ENCODE measurements around the gene P2RY11. TPM values are rescaled to one million over a fixed set of nuclear protein-coding genes. Genes with fewer than 3 reads are reported as not detected.

Gene P2RY11
- total and polyA plus RNA-seq, 4 donors, result 0.68 to 5.3 (median 3.7) TPM

DNA sequence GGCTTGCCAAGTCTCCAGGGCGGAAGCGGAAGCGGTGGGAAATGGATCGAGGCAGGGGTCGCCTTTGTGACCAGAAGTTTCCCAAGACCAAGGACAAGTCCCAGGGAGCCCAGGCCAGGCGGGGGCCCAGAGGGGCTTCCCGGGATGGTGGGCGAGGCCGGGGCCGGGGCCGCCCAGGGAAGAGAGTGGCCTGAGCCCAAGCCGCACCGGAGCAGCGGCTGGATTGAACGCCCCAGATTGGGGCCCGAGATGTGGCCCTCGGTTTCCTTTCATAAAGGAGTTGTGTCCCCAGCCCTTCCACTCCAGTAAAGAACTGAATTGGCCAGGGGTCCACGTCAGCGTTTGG is 548 bp upstream of the P2RY11 start:
- Histone ChIP-seq H3K36me3 (ENCODE audit: control insufficient read depth in 4 of 4, insufficient read depth in 3 of 4, low read depth in 1 of 4, low read length in 3 of 4) (peaks cover 15 to 55% (median 28%) of the 10 kb centered on the region in 4 donors), H3K9ac (ENCODE audit: low read depth in 1 of 2, low read length in 2 of 2) (no peak overlapping the region), H3K27ac (ENCODE audit: low read depth in 1 of 2, low read length in 2 of 2) (no peak overlapping the region), H3K4me1 (ENCODE audit: control insufficient read depth in 4 of 4, insufficient read depth in 4 of 4, low read length in 3 of 4) (peaks cover 0 to 13% (median 9%) of the 10 kb centered on the region in 4 donors), H3K4me3 (ENCODE audit: low read depth in 1 of 3, low read length in 3 of 3) (no peak overlapping the region), H3K27me3 (ENCODE audit: control insufficient read depth in 4 of 4, insufficient read depth in 4 of 4, low read length in 3 of 4) (no peaks in the 10 kb centered on the region), H3K9me3 (ENCODE audit: control insufficient read depth in 4 of 4, low read length in 3 of 4) (no peaks in the 10 kb centered on the region)
- DNase-seq (ENCODE audit: low spot score), result no peak
- whole genome bisulfite sequencing, result 90% methylated on average over 19 of the region's 19 CpGs
- TF ChIP-seq HNF4G (IDR thresholded peaks at IDR 0.05), result no peak
- no peak for TF ChIP-seq NR2F2 (IDR thresholded peaks at IDR 0.05)
- TF ChIP-seq FOXA2 (IDR thresholded peaks at IDR 0.05), result no peak
- TF ChIP-seq, protein P1, sequence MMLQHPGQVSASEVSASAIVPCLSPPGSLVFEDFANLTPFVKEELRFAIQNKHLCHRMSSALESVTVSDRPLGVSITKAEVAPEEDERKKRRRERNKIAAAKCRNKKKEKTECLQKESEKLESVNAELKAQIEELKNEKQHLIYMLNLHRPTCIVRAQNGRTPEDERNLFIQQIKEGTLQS (IDR thresholded peaks at IDR 0.05), result no peak
- TF ChIP-seq, protein P2, sequence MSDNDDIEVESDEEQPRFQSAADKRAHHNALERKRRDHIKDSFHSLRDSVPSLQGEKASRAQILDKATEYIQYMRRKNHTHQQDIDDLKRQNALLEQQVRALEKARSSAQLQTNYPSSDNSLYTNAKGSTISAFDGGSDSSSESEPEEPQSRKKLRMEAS (IDR thresholded peaks at IDR 0.05), result no peak
- TF ChIP-seq TAF1 (conservative IDR thresholded peaks at IDR 0.05), result no peak
- TF ChIP-seq JUND (IDR thresholded peaks at IDR 0.05), result no peak
- TF ChIP-seq EGR1 (IDR thresholded peaks at IDR 0.05; ENCODE audit: low read depth in 2 of 2), result no peak
- TF ChIP-seq FOXA1 (IDR thresholded peaks at IDR 0.05), result no peak
- TF ChIP-seq, protein P3, sequence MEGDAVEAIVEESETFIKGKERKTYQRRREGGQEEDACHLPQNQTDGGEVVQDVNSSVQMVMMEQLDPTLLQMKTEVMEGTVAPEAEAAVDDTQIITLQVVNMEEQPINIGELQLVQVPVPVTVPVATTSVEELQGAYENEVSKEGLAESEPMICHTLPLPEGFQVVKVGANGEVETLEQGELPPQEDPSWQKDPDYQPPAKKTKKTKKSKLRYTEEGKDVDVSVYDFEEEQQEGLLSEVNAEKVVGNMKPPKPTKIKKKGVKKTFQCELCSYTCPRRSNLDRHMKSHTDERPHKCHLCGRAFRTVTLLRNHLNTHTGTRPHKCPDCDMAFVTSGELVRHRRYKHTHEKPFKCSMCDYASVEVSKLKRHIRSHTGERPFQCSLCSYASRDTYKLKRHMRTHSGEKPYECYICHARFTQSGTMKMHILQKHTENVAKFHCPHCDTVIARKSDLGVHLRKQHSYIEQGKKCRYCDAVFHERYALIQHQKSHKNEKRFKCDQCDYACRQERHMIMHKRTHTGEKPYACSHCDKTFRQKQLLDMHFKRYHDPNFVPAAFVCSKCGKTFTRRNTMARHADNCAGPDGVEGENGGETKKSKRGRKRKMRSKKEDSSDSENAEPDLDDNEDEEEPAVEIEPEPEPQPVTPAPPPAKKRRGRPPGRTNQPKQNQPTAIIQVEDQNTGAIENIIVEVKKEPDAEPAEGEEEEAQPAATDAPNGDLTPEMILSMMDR (IDR thresholded peaks at IDR 0.05; ENCODE audit: low read depth, low read length, missing input control), result no peak
- TF ChIP-seq RAD21 (IDR thresholded peaks at IDR 0.05), result no peak
- TF ChIP-seq, protein P4, sequence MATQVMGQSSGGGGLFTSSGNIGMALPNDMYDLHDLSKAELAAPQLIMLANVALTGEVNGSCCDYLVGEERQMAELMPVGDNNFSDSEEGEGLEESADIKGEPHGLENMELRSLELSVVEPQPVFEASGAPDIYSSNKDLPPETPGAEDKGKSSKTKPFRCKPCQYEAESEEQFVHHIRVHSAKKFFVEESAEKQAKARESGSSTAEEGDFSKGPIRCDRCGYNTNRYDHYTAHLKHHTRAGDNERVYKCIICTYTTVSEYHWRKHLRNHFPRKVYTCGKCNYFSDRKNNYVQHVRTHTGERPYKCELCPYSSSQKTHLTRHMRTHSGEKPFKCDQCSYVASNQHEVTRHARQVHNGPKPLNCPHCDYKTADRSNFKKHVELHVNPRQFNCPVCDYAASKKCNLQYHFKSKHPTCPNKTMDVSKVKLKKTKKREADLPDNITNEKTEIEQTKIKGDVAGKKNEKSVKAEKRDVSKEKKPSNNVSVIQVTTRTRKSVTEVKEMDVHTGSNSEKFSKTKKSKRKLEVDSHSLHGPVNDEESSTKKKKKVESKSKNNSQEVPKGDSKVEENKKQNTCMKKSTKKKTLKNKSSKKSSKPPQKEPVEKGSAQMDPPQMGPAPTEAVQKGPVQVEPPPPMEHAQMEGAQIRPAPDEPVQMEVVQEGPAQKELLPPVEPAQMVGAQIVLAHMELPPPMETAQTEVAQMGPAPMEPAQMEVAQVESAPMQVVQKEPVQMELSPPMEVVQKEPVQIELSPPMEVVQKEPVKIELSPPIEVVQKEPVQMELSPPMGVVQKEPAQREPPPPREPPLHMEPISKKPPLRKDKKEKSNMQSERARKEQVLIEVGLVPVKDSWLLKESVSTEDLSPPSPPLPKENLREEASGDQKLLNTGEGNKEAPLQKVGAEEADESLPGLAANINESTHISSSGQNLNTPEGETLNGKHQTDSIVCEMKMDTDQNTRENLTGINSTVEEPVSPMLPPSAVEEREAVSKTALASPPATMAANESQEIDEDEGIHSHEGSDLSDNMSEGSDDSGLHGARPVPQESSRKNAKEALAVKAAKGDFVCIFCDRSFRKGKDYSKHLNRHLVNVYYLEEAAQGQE (IDR thresholded peaks at IDR 0.05), result no peak
- TF ChIP-seq HNF4A (conservative IDR thresholded peaks at IDR 0.05), result no peak

DNA sequence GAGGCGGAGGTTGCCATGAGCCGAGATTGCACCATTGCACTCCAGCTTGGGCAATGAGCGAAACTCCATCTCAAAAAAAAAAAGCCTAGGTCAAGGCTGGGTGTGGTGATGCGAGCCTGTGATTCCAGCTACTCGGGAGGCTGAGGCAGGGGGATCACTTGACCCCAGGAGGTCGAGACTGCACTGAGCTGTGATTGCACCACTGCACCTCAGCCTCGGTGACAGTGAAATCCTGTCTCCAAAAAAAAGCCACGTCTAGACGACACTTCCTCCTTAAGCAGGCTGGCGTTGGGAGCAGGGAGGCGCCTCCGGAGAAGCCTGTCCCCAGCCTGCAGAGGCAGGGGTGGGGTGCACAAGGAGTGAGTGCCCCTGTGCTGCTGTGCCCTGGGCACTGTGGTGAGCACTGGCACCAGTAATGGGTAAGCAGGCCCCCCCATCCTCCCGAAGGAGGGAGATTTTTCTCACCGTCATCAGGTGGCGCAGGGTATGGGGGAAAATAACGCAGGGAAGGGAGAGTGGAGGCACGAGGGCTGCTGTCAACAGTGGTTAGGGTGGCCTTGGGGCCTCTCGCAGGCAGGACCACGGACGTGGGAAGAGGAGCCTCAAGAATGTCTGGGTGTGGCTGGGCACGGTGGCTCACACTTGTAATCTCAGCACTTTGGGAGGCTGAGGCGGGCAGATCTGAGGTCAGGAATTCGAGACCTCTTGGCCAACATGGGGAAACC is 706 bp downstream of the P2RY11 start:
- Histone ChIP-seq H3K9ac (ENCODE audit: low read depth in 1 of 2, low read length in 2 of 2) (no peak overlapping the region), H3K4me3 (ENCODE audit: low read depth in 1 of 3, low read length in 3 of 3) (no peak overlapping the region), H3K9me3 (ENCODE audit: control insufficient read depth in 4 of 4, low read length in 3 of 4) (no peaks in the 10 kb centered on the region), H3K27ac (ENCODE audit: low read depth in 1 of 2, low read length in 2 of 2) (peak overlapping the region in 1 of 2 donors; percentile 40), H3K36me3 (ENCODE audit: control insufficient read depth in 4 of 4, insufficient read depth in 3 of 4, low read depth in 1 of 4, low read length in 3 of 4) (peaks cover 17 to 67% (median 33%) of the 10 kb centered on the region in 4 donors), H3K27me3 (ENCODE audit: control insufficient read depth in 4 of 4, insufficient read depth in 4 of 4, low read length in 3 of 4) (no peaks in the 10 kb centered on the region), H3K4me1 (ENCODE audit: control insufficient read depth in 4 of 4, insufficient read depth in 4 of 4, low read length in 3 of 4) (peaks cover 0 to 10% (median 3%) of the 10 kb centered on the region in 4 donors)
- DNase-seq (ENCODE audit: low spot score), result no peak
- WGBS, result 64% methylated on average over 23 of the region's 23 CpGs
- no peak for TF ChIP-seq RXRA (IDR thresholded peaks at IDR 0.05)
- no peak for TF ChIP-seq SP1 (IDR thresholded peaks at IDR 0.05)
- no peak for TF ChIP-seq TAF1 (conservative IDR thresholded peaks at IDR 0.05)
- TF ChIP-seq, protein P5, sequence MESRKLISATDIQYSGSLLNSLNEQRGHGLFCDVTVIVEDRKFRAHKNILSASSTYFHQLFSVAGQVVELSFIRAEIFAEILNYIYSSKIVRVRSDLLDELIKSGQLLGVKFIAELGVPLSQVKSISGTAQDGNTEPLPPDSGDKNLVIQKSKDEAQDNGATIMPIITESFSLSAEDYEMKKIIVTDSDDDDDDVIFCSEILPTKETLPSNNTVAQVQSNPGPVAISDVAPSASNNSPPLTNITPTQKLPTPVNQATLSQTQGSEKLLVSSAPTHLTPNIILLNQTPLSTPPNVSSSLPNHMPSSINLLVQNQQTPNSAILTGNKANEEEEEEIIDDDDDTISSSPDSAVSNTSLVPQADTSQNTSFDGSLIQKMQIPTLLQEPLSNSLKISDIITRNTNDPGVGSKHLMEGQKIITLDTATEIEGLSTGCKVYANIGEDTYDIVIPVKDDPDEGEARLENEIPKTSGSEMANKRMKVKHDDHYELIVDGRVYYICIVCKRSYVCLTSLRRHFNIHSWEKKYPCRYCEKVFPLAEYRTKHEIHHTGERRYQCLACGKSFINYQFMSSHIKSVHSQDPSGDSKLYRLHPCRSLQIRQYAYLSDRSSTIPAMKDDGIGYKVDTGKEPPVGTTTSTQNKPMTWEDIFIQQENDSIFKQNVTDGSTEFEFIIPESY (IDR thresholded peaks at IDR 0.05), result no peak
- TF ChIP-seq, protein P3 (IDR thresholded peaks at IDR 0.05; ENCODE audit: low read depth, low read length, missing input control), result no peak
- TF ChIP-seq, protein P4 (IDR thresholded peaks at IDR 0.05), result no peak
- no peak for TF ChIP-seq RAD21 (IDR thresholded peaks at IDR 0.05)
- no peak for TF ChIP-seq YY1 (IDR thresholded peaks at IDR 0.05)
- TF ChIP-seq GABPA (IDR thresholded peaks at IDR 0.05 in 1 of 2, conservative IDR thresholded peaks at IDR 0.05 in 1 of 2), result no peak
- no peak for TF ChIP-seq HNF4G (IDR thresholded peaks at IDR 0.05)

All from liver (tissue), 9 donors.